Retina (tissue), 1 donor: ENCODE measurements around the gene ME3.
A peak's percentile ranks its signal among the peaks of the same experiment; 100 is the strongest.

ENCODE experiments used
- DNase-seq: peaks from one replicate; pipeline ENCODE4 v3.0.0-alpha.2; 2016

ME3 gene

GRCh38 chr11:86510097-86510496 is 162.3 kb downstream of the ME3 start:
- no peak for DNase-seq

- no peak for DNase-seq
These were observed 162.8 kb downstream of the ME3 start for GRCh38 chr11:86509588-86509974.

GRCh38 chr11:86508604-86509587 is 163.5 kb downstream of the ME3 start:
- DNase-seq = no peak

GRCh38 chr11:86507249-86507845 is 165.1 kb downstream of the ME3 start:
- DNase-seq = no peak

GRCh38 chr11:86506235-86506634 is 166.2 kb downstream of the ME3 start:
- no peak for DNase-seq

- DNase-seq = no peak
These were observed 169.3 kb downstream of the ME3 start for GRCh38 chr11:86503131-86503530.

GRCh38 chr11:86502137-86502642 is 170.2 kb downstream of the ME3 start:
- no peak for DNase-seq

GRCh38 chr11:86500500-86501140 is 171.8 kb downstream of the ME3 start:
- no peak for DNase-seq

- DNase-seq = no peak
These were observed 172.7 kb downstream of the ME3 start for GRCh38 chr11:86499723-86500129.

GRCh38 chr11:86497836-86498235 is 174.6 kb downstream of the ME3 start:
- no peak for DNase-seq

- DNase-seq = no peak
These were observed 175.1 kb downstream of the ME3 start for GRCh38 chr11:86497310-86497709.

GRCh38 chr11:86495351-86495750 is 177.1 kb downstream of the ME3 start:
- DNase-seq = no peak

GRCh38 chr11:86492370-86493010 is 179.9 kb downstream of the ME3 start:
- no peak for DNase-seq

GRCh38 chr11:86491027-86491426 is 181.4 kb downstream of the ME3 start:
- DNase-seq = no peak

- no peak for DNase-seq
These were observed 181.8 kb downstream of the ME3 start for GRCh38 chr11:86490582-86490981.

GRCh38 chr11:86489442-86489841 is 183.0 kb downstream of the ME3 start:
- DNase-seq = no peak

- no peak for DNase-seq
These were observed 183.9 kb downstream of the ME3 start for GRCh38 chr11:86488553-86488952.

GRCh38 chr11:86487671-86488070 is 184.7 kb downstream of the ME3 start:
- DNase-seq = no peak

GRCh38 chr11:86486261-86487030 is 186.0 kb downstream of the ME3 start:
- peak; percentile 49 for DNase-seq

- DNase-seq = no peak
These were observed 187.6 kb downstream of the ME3 start for GRCh38 chr11:86484795-86485166.

GRCh38 chr11:86483940-86484794 is 188.2 kb downstream of the ME3 start:
- DNase-seq = no peak
